ENCODE measurements around the gene CSDE1.

DNA sequence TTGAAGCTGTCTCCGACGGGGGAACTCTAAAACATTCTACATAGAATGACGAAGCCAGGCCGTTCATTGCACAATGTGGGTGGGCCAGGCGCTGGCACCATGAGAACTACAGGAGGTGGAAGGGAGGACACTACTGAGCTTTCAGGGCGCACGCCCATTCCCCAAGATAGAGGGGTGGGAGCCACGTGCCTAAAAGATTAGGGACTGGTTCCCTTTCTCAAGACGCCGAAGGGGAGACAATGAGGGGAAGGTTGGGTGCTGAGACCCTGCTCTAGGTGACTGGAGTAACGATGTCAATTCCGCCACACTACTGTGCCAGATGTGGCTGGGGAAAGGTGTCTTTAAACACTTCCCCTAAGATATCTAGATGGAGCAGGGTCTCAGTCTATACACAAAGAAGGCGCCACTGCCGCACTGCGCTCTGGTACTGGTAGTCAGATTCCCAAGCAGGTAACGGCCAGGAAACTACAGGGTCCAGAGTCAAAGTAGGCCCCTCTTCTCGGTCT, 782 bp downstream of the CSDE1 start:
- TF ChIP-seq, protein P1, sequence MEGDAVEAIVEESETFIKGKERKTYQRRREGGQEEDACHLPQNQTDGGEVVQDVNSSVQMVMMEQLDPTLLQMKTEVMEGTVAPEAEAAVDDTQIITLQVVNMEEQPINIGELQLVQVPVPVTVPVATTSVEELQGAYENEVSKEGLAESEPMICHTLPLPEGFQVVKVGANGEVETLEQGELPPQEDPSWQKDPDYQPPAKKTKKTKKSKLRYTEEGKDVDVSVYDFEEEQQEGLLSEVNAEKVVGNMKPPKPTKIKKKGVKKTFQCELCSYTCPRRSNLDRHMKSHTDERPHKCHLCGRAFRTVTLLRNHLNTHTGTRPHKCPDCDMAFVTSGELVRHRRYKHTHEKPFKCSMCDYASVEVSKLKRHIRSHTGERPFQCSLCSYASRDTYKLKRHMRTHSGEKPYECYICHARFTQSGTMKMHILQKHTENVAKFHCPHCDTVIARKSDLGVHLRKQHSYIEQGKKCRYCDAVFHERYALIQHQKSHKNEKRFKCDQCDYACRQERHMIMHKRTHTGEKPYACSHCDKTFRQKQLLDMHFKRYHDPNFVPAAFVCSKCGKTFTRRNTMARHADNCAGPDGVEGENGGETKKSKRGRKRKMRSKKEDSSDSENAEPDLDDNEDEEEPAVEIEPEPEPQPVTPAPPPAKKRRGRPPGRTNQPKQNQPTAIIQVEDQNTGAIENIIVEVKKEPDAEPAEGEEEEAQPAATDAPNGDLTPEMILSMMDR (conservative IDR thresholded peaks at IDR 0.05; ENCODE audit: low read length): no peak
- no peak for TF ChIP-seq EZH2phosphoT487 (IDR thresholded peaks at IDR 0.05; ENCODE audit: borderline replicate concordance)
